Thoracic aorta (tissue), 2 donors: ENCODE measurements around the gene SAE1. TPM values are rescaled to one million over a fixed set of nuclear protein-coding genes. Genes with fewer than 3 reads are reported as not detected.

Experiments
- ATAC-seq: fragments of 150-250 bp; one replicate; pipeline ENCODE4 v1.8.0; 2017; ENCODE audit warnings: low read depth; ENCODE audit not compliant: insufficient number of reproducible peaks, low FRiP score
- DNase-seq: peaks from one replicate; pipeline ENCODE4 v3.0.0-alpha.2; 2020; ENCODE audit warnings: low spot score
- H3K27ac ChIP-seq, 2 donors: fragments of 200-600 bp; sonication (generic); 1 replicate in 1 of 2; 2 replicates in 1 of 2; pipeline ENCODE4 v1.5.1; 2016; ENCODE audit warnings: mild to moderate bottlenecking in 2 of 2, moderate library complexity in 2 of 2
- H3K27me3 ChIP-seq: fragments of 200-600 bp; sonication (generic); replicated peaks from 2 replicates; pipeline ENCODE4 v1.6.0; 2016; ENCODE audit warnings: mild to moderate bottlenecking; ENCODE audit not compliant: insufficient read depth
- H3K36me3 ChIP-seq: fragments of 200-600 bp; sonication (generic); one replicate; pipeline ENCODE4 v1.5.1; 2016
- H3K4me1 ChIP-seq, 2 donors: fragments of 200-600 bp; sonication (generic); 1 replicate in 1 of 2; 2 replicates in 1 of 2; pipeline versions ENCODE4 v1.5.1 to v1.6.0; 2016; ENCODE audit warnings: low read depth in 2 of 2, mild to moderate bottlenecking in 1 of 2; ENCODE audit not compliant: control insufficient read depth in 1 of 2
- H3K4me3 ChIP-seq: fragments of 200-600 bp; sonication (generic); 2 replicates; pipeline ENCODE4 v1.5.1; 2016; ENCODE audit warnings: mild to moderate bottlenecking
- H3K9me3 ChIP-seq: fragments of 200-600 bp; sonication (generic); 2 replicates; pipeline ENCODE4 v1.5.1; 2016
- total RNA-seq, 2 donors: library from RNA; depleted of rRNA; stranded (reverse); fragments of >200 nt; gene quantifications; one replicate each; pipeline versions ENCODE4 v1.1.0 to v1.2.3, GENCODE V29; 2016
- TF ChIP-seq, protein P1 (sequence below): fragments of 200-600 bp; sonication (generic); IDR thresholded peaks from one replicate; pipeline ENCODE4 v1.5.1; 2019; ENCODE audit warnings: antibody characterized with exemption

The SAE1 gene
- total RNA-seq: 10 to 100 TPM; 39.3 to 50.8 TPM

DNA sequence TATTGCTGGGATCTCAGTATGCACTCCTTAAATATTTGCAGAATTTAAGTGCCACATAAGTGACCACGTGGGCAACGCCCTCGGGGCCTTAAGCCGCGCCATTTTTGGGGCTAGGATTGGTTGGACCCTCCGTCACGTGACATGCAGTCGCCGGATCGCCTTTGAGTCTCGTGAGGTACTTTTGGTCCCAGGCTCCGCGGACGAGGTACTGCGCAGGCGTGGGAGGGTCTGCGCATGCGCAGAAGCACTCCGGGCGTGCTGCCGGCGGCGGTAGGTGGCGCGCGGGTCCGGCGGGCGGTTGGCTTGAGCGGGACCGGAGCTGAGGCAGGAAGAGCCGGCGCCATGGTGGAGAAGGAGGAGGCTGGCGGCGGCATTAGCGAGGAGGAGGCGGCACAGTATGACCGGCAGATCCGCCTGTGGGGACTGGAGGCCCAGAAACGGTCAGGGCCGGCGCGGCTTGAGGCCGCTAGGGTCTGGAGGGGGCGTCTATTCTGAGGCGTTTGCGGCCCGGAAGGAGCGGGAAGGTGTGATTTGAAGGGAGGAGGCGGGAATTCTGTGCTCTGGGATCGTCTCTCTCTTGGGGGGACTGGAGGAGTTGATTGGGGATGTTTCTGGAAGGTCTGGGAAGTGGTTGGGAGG is at the start of gene SAE1:
Gene SAE1 (plus strand): TSS at position 247 of the 639 bp plus-strand sequence. CDS start 96 bp downstream, at position 343.
- H3K27ac ChIP-seq: peak within 1 kb of the TSS; percentile 72 to 88
- H3K4me1 ChIP-seq: peaks cover 6 to 16% of the 10 kb centered on the region in 2 donors
- peak within 1 kb of the TSS; percentile 79 for H3K4me3 ChIP-seq
- no peaks in the 10 kb centered on the region for H3K27me3 ChIP-seq
- TF ChIP-seq, protein P1, sequence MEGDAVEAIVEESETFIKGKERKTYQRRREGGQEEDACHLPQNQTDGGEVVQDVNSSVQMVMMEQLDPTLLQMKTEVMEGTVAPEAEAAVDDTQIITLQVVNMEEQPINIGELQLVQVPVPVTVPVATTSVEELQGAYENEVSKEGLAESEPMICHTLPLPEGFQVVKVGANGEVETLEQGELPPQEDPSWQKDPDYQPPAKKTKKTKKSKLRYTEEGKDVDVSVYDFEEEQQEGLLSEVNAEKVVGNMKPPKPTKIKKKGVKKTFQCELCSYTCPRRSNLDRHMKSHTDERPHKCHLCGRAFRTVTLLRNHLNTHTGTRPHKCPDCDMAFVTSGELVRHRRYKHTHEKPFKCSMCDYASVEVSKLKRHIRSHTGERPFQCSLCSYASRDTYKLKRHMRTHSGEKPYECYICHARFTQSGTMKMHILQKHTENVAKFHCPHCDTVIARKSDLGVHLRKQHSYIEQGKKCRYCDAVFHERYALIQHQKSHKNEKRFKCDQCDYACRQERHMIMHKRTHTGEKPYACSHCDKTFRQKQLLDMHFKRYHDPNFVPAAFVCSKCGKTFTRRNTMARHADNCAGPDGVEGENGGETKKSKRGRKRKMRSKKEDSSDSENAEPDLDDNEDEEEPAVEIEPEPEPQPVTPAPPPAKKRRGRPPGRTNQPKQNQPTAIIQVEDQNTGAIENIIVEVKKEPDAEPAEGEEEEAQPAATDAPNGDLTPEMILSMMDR: peak; percentile 41
- no peaks in the 10 kb centered on the region for H3K36me3 ChIP-seq
- H3K9me3 ChIP-seq: no peaks in the 10 kb centered on the region
- ATAC-seq (peak; percentile 90), DNase-seq (peak; percentile 89)

DNA sequence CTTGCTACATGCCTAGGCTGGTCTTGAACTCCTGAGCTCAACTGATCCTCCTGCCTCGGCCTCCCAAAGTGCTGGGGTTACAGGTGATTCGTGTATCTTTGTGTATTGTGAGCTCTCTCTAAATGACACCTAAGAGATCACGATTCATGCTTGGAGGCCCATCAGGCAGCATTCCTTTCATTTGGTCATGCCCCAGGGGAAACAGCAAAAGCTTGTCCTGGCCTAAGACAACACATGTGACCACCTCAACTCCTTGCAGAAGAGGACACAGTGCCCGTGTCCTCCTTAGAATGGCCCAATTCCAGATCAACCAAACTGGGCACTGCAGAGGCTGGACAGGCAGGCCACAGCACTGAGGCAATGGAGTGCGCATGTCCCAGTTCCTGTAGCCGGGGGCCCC is 49.5 kb upstream of the SAE1 start:
- no peaks in the 10 kb centered on the region for H3K27me3 ChIP-seq
- H3K4me1 ChIP-seq: peaks cover 3 to 5% of the 10 kb centered on the region in 2 donors
- peaks cover 50% of the 10 kb centered on the region for H3K36me3 ChIP-seq
- H3K27ac ChIP-seq: peak overlapping the region; percentile 74 to 80
- ATAC-seq (no peak), DNase-seq (no peak)
- no peak overlapping the region for H3K4me3 ChIP-seq
- TF ChIP-seq, protein P1: no peak
- H3K9me3 ChIP-seq: no peaks in the 10 kb centered on the region

DNA sequence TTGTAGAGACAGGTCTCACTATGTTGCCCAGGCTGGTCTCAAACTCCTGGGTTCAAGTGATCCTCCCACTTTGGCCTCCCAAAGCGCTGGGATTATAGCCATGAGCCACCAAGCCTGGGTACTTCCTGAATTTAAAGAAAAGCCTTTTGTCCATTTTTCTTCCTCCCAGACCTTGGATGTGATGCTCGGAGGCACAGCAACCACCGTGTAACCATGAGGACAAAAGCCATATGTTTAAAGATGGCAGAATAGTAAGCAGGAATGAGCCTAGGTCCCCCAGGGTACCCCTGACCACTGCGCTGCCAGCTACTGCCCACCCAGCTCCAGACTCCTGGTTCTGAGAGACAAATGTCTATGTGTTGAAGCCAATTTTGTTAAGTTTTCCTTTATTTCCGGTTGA is 48.1 kb upstream of the SAE1 start:
- Histone ChIP-seq H3K4me3 (no peak overlapping the region), H3K36me3 (peaks cover 55% of the 10 kb centered on the region), H3K27ac (no peak overlapping the region), H3K9me3 (no peaks in the 10 kb centered on the region), H3K27me3 (no peaks in the 10 kb centered on the region), H3K4me1 (peaks cover 3 to 5% of the 10 kb centered on the region in 2 donors)
- ATAC-seq (no peak), DNase-seq (no peak)
- TF ChIP-seq, protein P1: no peak

DNA sequence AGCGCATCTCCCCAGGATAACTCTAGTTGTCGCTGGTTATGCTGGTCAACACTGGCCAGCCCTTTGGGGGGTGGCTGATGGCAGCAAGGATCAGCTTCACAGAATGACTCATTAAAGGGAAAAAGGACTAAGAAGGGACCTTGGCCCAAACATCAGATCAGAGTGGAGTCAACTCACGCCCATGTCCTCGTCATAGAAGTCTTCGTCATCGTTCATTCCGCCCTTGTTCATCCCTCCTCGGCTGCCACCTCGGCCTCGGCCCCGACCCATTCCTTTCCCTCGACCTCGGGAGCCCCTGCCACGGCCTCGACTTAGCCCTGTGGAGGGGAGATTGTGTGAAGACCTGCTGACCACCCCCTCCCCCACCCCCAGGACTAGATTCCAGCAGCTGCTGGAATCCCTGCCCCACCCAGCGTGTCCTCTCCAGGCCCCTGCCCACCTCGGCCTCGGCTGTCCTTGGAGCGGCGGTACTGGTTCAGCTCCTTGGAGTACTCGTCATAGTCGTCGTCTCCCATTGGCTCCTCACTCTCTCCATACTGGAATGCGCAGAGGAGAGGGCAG is 45.7 kb upstream of the SAE1 start:
- ATAC-seq (no peak), DNase-seq (no peak)
- Histone ChIP-seq H3K27me3 (no peaks in the 10 kb centered on the region), H3K27ac (no peak overlapping the region), H3K4me3 (no peak overlapping the region), H3K4me1 (no peaks in the 10 kb centered on the region), H3K9me3 (no peaks in the 10 kb centered on the region), H3K36me3 (peaks cover 57% of the 10 kb centered on the region)
- TF ChIP-seq, protein P1: no peak

DNA sequence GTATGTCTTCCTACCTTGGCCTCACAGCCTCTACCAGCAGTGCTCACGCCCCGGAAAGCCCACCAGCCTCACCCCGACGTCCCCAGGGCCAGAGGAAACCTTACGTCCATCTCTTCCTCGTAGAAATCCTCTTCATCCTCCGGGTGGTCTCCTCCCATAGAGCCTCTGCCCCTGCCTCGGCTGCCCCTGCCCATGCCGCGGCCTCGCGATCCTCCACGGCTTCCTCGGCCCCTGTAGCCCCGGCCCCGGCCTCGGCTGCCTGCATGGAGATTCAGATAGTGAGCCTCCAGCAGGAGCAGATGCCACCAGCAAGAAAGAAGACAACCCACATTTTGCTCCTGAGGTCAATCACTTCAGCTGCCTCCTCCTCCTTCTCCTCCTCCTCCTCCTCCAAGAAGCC is 44.4 kb upstream of the SAE1 start:
- H3K36me3 ChIP-seq: peaks cover 65% of the 10 kb centered on the region
- TF ChIP-seq, protein P1: no peak
- no peak for ATAC-seq

More for the DNA sequence above, 44.4 kb upstream of the SAE1 start:
- no peak for DNase-seq
- Histone ChIP-seq H3K27me3 (no peaks in the 10 kb centered on the region), H3K4me1 (no peaks in the 10 kb centered on the region), H3K27ac (no peak overlapping the region), H3K9me3 (no peaks in the 10 kb centered on the region), H3K4me3 (no peak overlapping the region)
